Gastrocnemius medialis (tissue), 4 donors: Measurements from ENCODE around the gene PLEKHM2.
A peak's percentile ranks its signal among the peaks of the same experiment; 100 is the strongest.

ENCODE experiments used
- CTCF ChIP-seq, 5 experiments: fragments of 450-650 bp in 3 of 5; fragments of 200-600 bp in 2 of 5; sonication (generic) in 2 of 5; IDR thresholded peaks in 4 of 5; conservative IDR thresholded peaks in 1 of 5; 1 replicate in 4 of 5; 2 replicates in 1 of 5; pipeline ENCODE4 v1.5.1; 2016 to 2019; ENCODE audit warnings: antibody characterized with exemption in 5 of 5, mild to moderate bottlenecking in 3 of 5, moderate library complexity in 3 of 5
- POLR2A ChIP-seq, 2 donors: fragments of 450-650 bp; IDR thresholded peaks; one replicate each; pipeline ENCODE4 v1.6.1; 2017; ENCODE audit warnings: antibody characterized with exemption in 2 of 2, mild to moderate bottlenecking in 2 of 2, moderate library complexity in 2 of 2

- no peak for TF ChIP-seq CTCF (IDR thresholded peaks at IDR 0.05 in 4 of 5, conservative IDR thresholded peaks at IDR 0.05 in 1 of 5)
- TF ChIP-seq POLR2A (IDR thresholded peaks at IDR 0.05): peak in 1 of 2 donors; percentile 21
Measured at GRCh38 chr1:15656464-15656863, 27.7 kb upstream of the PLEKHM2 start.
